K562 (cell line): ENCODE data around the gene MAGI2. TPM values are rescaled to one million over a fixed set of nuclear protein-coding genes. Genes with fewer than 3 reads are reported as not detected.

Experiments
- ATAC-seq: fragments of 200-7000 bp; cut with Tn5 transposase; 3 replicates; pipeline ENCODE4 v1.9.1; 2020; ENCODE audit warnings: moderate library complexity
- BruUV-seq: library from RNA; stranded (reverse); fragments of 400-500 nt; replicated peaks from 2 replicates; lab custom pipeline; 2021; lab: Mats Ljungman, UMichigan
- CTCF ChIA-PET: fragments of 300-600 bp; formaldehyde crosslinking; extraction: SDS; loops from one replicate; lab custom pipeline; 2021; ENCODE audit warnings: low intra/inter-chr PET ratio; lab: Yijun Ruan, JAX
- POLR2A ChIA-PET: fragments of 300-600, 350-650 bp; sonication (Branson Sonifier 250); formaldehyde crosslinking; extraction: SDS; loops from one replicate; lab custom pipeline; 2021; ENCODE audit warnings: antibody characterized with exemption, inconsistent platforms; lab: Yijun Ruan, JAX
- DNase-seq, 4 experiments: peaks; one replicate each; pipeline versions ENCODE4 v3.0.0 to v3.0.0-alpha.2; 2011 to 2018; ENCODE audit warnings: low spot score in 3 of 4, mixed read lengths in 3 of 4; ENCODE audit errors: extremely low read depth in 1 of 4
- FAIRE-seq: peaks from 2 replicates; lab custom pipeline; 2011; peaks lifted over from hg19 to GRCh38; lab: Jason Lieb, UNC
- H2AFZ ChIP-seq: 2 replicates; pipeline ENCODE4 v1.6.0; 2011; ENCODE audit warnings: low read depth, low read length, control low read depth, inconsistent platforms
- H3K27ac ChIP-seq: fragments of 200-600 bp; 3 replicates; pipeline ENCODE4 v1.8.0; 2011; ENCODE audit warnings: low read depth, mild to moderate bottlenecking, control low read depth, inconsistent platforms, low read length, moderate library complexity, mixed read lengths; ENCODE audit errors: extremely low read depth
- H3K27me3 ChIP-seq, 2 experiments: fragments of 300-600 bp in 1 of 2; 2 replicates in 1 of 2; 3 replicates in 1 of 2; pipeline versions ENCODE4 v1.6.0 to v1.8.0; 2011; ENCODE audit warnings: inconsistent platforms in 2 of 2, low read length in 2 of 2, mild to moderate bottlenecking in 1 of 2, mixed read lengths in 1 of 2, moderate library complexity in 1 of 2; ENCODE audit not compliant: control insufficient read depth in 2 of 2, insufficient read depth in 2 of 2
- H3K36me3 ChIP-seq: fragments of 300-600 bp; 3 replicates; pipeline ENCODE4 v1.8.0; 2011; ENCODE audit warnings: mild to moderate bottlenecking, low read length, inconsistent platforms; ENCODE audit not compliant: control insufficient read depth, insufficient read depth
- H3K4me1 ChIP-seq, 2 experiments: fragments of 200-600 bp in 1 of 2; replicated peaks in 1 of 2; 2 replicates in 1 of 2; 3 replicates in 1 of 2; pipeline versions ENCODE4 v1.5.1 to v1.8.0; 2011; ENCODE audit warnings: inconsistent platforms in 2 of 2, low read length in 2 of 2, mild to moderate bottlenecking in 1 of 2, mixed read lengths in 1 of 2, moderate library complexity in 1 of 2; ENCODE audit not compliant: control insufficient read depth in 2 of 2, insufficient read depth in 2 of 2
- H3K4me2 ChIP-seq: 2 replicates; pipeline ENCODE4 v1.6.1; 2011; ENCODE audit warnings: low read length, control low read depth, inconsistent platforms, mixed read lengths; ENCODE audit not compliant: insufficient read depth
- H3K4me3 ChIP-seq: fragments of 200-600 bp; sonication (generic), shearing (Covaris generic); 2 replicates; pipeline ENCODE4 v1.5.1; 2016; ENCODE audit warnings: control low read depth, inconsistent platforms
- H3K79me2 ChIP-seq: fragments of 200-600 bp; 3 replicates; pipeline ENCODE4 v1.8.0; 2011; ENCODE audit warnings: low read length, inconsistent platforms; ENCODE audit not compliant: control insufficient read depth, insufficient read depth
- H3K9ac ChIP-seq, 2 experiments: 2 replicates each; pipeline versions ENCODE4 v1.6.0 to v1.6.1; 2011; ENCODE audit warnings: low read depth in 2 of 2, low read length in 2 of 2, control low read depth in 1 of 2, inconsistent platforms in 1 of 2, mild to moderate bottlenecking in 1 of 2, mixed read lengths in 1 of 2; ENCODE audit not compliant: insufficient read depth in 1 of 2
- H3K9me1 ChIP-seq: one replicate; pipeline ENCODE4 v1.6.0; 2011; ENCODE audit warnings: inconsistent platforms, mild to moderate bottlenecking, low read length, moderate library complexity; ENCODE audit not compliant: control insufficient read depth, insufficient read depth
- H3K9me3 ChIP-seq: replicated peaks from 2 replicates; pipeline ENCODE4 v1.5.1; 2011; ENCODE audit warnings: low read depth, low read length, inconsistent platforms; ENCODE audit not compliant: control insufficient read depth, insufficient read depth
- H4K20me1 ChIP-seq: replicated peaks from 2 replicates; pipeline ENCODE4 v1.6.1; 2011; ENCODE audit warnings: low read length, inconsistent platforms, mixed read lengths; ENCODE audit not compliant: control insufficient read depth, insufficient read depth
- ARID3B ChIP-seq: fragments of 250-450 bp; sonication (Bioruptor Pico); IDR thresholded peaks from 2 replicates; pipeline ENCODE4 v1.4.0; 2020; ENCODE audit warnings: borderline replicate concordance
- CREB5 ChIP-seq: fragments of 250-450 bp; sonication (Bioruptor Pico); IDR thresholded peaks from 2 replicates; pipeline ENCODE4 v1.5.0; 2020; ENCODE audit warnings: mild to moderate bottlenecking
- SNRNP70 ChIP-seq: fragments of 200-400 bp; formaldehyde crosslinking; optimal IDR thresholded peaks from 2 replicates; pipeline ENCODE3; 2017; ENCODE audit warnings: low read depth, low read length
- ZFP36 ChIP-seq: fragments of 150-350 bp; IDR thresholded peaks from 2 replicates; pipeline ENCODE4 v1.6.1; 2018; ENCODE audit warnings: low read length, low read depth; ENCODE audit not compliant: partially characterized antibody
- ZNF224 ChIP-seq: sonication (generic); formaldehyde crosslinking; IDR thresholded peaks from 2 replicates; pipeline ENCODE4 v1.8.0; 2022; ENCODE audit warnings: mild to moderate bottlenecking, missing genetic modification reagents
- ZNF24 ChIP-seq: fragments of 450-650 bp; IDR thresholded peaks from 2 replicates; pipeline ENCODE4 v1.6.1; 2016
- WGBS: fragments of 100-300 bp; shearing (Covaris generic); methylation state at CpG from one replicate; pipeline ENCODE4 v1.1.6; 2016; ENCODE audit warnings: low coverage, mixed read lengths; ENCODE audit not compliant: insufficient coverage; ENCODE audit errors: missing lambda C conversion rate; 5-methylcytosine and 5-hydroxymethylcytosine counted together
- in situ Hi-C: fragments of 300-500 bp; cut with MboI; formaldehyde crosslinking; loops from 4 replicates; pipeline ENCODE4 v1.15.0; 2018; ENCODE audit warnings: inconsistent platforms, mixed read lengths
- intact Hi-C: fragments of 100-400 bp; cut with micrococcal nuclease; formaldehyde crosslinking; loops from 2 replicates; pipeline ENCODE4 v1.14.2; 2022
- polyA plus RNA-seq, 8 experiments: library from polyadenylated mRNA; depleted of rRNA in 4 of 8; stranded (reverse) in 5 of 8; unstranded in 3 of 8; fragments of >200 nt; fragmentation: Nextera tagmentation in 2 of 8; fragmentation: Illumina TruSeq in 1 of 8; extraction: Ambion mirVana in 2 of 8; extraction: Trizol in 1 of 8; gene quantifications; 2 replicates each; pipeline versions ENCODE4 v1.2.1 to v1.2.3, GENCODE V29; 2011 to 2014; ENCODE audit warnings: inconsistent platforms in 1 of 8, missing spikeins in 1 of 8
- total RNA-seq, 7 experiments: library from RNA; depleted of rRNA in 6 of 7; stranded (reverse); fragments of >200 nt in 6 of 7; fragmentation: Illumina TruSeq in 2 of 7; extraction: Trizol in 2 of 7; gene quantifications; 2 replicates each; pipeline versions ENCODE4 v1.2.1 to v1.2.3, GENCODE V29; 2011 to 2021; ENCODE audit warnings: low replicate concordance in 1 of 7

The MAGI2 gene
- total and polyA plus RNA-seq, 9 of the 15 experiments (the other 6 are each of a cell fraction or from before 2014, with no cell fraction given), result 0.27 to 1.4 (median 0.70) TPM

GRCh38 chr7:78558566-78558965, 894.9 kb downstream of the MAGI2 start:
- no TSS peak for BruUV-seq
- intact Hi-C loops, result no loop called here
- no peaks in the 10 kb centered on the region for H4K20me1 ChIP-seq
- H3K9me1 ChIP-seq, result no peaks in the 10 kb centered on the region
- H3K36me3 ChIP-seq, result no peaks in the 10 kb centered on the region
- ChIA-PET POLR2A (no interaction called here), CTCF (no interaction called here)
- DNase-seq, result no peak
- H3K4me1 ChIP-seq, result no peaks in the 10 kb centered on the region
- H2AFZ ChIP-seq, result no peak overlapping the region
- WGBS, result 0% methylated on average over 3 of the region's 3 CpGs
- in situ Hi-C loops, result no loop called here
- H3K79me2 ChIP-seq, result no peaks in the 10 kb centered on the region
- H3K9ac ChIP-seq, result no peak overlapping the region
- H3K4me3 ChIP-seq, result no peak overlapping the region
- no peak overlapping the region for H3K4me2 ChIP-seq
- H3K9me3 ChIP-seq, result no peaks in the 10 kb centered on the region
- TF ChIP-seq SNRNP70 (no peak), ZNF224 (no peak), CREB5 (CRISPR knock-in tag) (no peak), ARID3B (no peak), ZNF24 (no peak), ZFP36 (no peak)
- no peak for ATAC-seq
- H3K27ac ChIP-seq, result no peak overlapping the region
- no peaks in the 10 kb centered on the region for H3K27me3 ChIP-seq
- FAIRE-seq, result no peak
